GM12801 (cell line): Measurements from ENCODE around the gene PLD6.

ENCODE experiments used
- CTCF ChIP-seq: IDR thresholded peaks from one replicate; pipeline ENCODE4 v1.5.1; 2011; ENCODE audit warnings: control low read depth; ENCODE audit not compliant: insufficient read length; ENCODE audit errors: extremely low read depth

Gene PLD6

GRCh38 chr17:17176341-17176740 is 29.8 kb downstream of the PLD6 start:
- TF ChIP-seq CTCF, result no peak

- no peak for TF ChIP-seq CTCF
These were observed 30.2 kb downstream of the PLD6 start for GRCh38 chr17:17175917-17176316.

- no peak for TF ChIP-seq CTCF
These were observed 30.8 kb downstream of the PLD6 start for GRCh38 chr17:17175340-17175739.

DNA sequence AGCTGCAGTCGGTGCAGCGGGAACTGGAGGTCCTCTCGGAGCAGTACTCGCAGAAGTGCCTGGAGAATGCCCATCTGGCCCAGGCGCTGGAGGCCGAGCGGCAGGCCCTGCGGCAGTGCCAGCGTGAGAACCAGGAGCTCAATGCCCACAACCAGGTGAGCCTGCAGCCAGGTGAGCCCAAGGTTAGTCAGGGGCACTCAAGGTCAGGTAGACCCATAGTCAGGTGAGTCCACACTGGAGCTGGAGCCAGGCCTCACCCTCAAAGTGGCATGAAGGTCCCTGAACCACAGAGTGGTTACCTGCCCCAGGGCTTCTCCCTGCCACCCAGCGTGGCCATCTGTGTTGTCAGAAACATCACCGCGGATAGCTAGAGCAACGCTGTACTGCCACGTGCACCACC is 32.2 kb downstream of the PLD6 start:
- no peak for TF ChIP-seq CTCF

- TF ChIP-seq CTCF, result no peak
These were observed 33.1 kb downstream of the PLD6 start for GRCh38 chr17:17172990-17173389.

GRCh38 chr17:17172001-17172939 is 33.9 kb downstream of the PLD6 start:
- TF ChIP-seq CTCF, result no peak

GRCh38 chr17:17171186-17171585 is 34.9 kb downstream of the PLD6 start:
- no peak for TF ChIP-seq CTCF
